Measurements from ENCODE around the gene NR0B1.

Gene NR0B1

GRCh38 chrX:30275498-30275897, 33.7 kb downstream of the NR0B1 start:
- in situ Hi-C loops (cut with HindIII; ENCODE audit: low sequenced_read_pairs): no loop called here

GRCh38 chrX:30270639-30271038, 38.6 kb downstream of the NR0B1 start:
- in situ Hi-C loops (cut with HindIII; ENCODE audit: low sequenced_read_pairs): no loop called here

GRCh38 chrX:30262763-30263162, 46.4 kb downstream of the NR0B1 start:
- in situ Hi-C loops (cut with HindIII; ENCODE audit: low sequenced_read_pairs): no loop called here

GRCh38 chrX:30261012-30261411, 48.2 kb downstream of the NR0B1 start:
- in situ Hi-C loops (cut with HindIII; ENCODE audit: low sequenced_read_pairs): no loop called here

GRCh38 chrX:30259927-30260326, 49.3 kb downstream of the NR0B1 start:
- in situ Hi-C loops (cut with HindIII; ENCODE audit: low sequenced_read_pairs): no loop called here

Data from DLD1 (cell line).